ENCODE data around the gene SLC8A1.
A peak's percentile ranks its signal among the peaks of the same experiment; 100 is the strongest.

Gene SLC8A1

DNA sequence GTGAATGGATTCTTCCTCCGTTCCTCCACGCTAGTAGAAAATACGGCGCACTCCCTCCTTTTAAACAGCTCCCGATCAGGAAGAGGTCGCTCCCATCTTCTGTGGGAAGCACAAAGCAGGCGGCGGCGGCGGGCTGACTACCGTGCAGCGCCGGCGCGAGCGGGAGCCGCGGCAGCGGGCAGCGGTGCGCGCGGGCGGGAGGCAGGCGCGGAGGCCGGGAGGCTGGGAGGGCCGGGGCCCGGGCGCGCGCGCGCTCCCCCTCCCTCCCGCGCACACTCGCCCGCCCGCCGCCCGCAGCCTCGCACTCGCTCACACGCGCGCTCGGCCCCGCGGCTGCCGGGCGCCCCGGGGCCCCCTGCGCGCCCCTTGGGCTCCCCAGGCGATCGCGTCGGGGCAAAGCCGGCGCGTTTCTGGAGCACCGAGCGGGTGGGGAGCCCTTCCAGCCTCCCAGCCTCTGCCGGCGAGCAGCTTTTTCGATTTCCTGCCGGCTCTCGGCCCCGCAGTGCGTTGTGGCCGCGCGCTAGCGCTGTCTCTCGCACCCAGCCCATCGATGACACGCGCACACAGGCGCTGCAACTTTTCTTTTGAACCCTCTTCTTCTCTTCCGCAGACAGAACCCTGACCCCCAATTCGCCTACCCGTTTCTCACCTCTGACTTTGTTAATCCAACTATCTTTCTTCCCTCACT is at the start of gene SLC8A1:
SLC8A1 (minus strand) TSS at position 173 of the 688 bp plus-strand sequence.
- FAIRE-seq (no peak), DNase-seq (ENCODE audit: low spot score) (no peak)

DNA sequence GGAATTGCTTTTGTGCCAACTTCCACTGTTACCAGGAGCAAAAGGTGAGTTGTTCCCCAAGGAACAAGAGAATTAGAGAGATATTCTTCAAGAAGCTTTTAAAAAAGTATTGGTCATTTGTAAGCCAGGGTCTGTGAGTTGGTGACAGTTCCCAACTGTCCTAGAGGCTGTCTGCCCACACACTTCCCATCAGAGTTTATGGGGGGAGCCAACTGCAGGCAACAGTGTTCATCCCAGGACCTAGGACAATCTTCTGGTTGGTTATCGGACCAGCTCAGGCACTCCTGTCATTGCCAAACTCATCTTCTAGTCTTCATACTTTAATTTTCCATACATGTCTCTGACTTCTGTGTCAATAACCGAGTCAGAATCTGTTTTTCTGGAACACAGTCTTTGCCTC is 47.5 kb upstream of the SLC8A1 start:
- DNase-seq (ENCODE audit: low spot score): no peak
- FAIRE-seq: no peak

GRCh38 chr2:40497251-40497859 is 45.5 kb upstream of the SLC8A1 start:
- FAIRE-seq (no peak), DNase-seq (ENCODE audit: low spot score) (no peak)

GRCh38 chr2:40489678-40489960 is 37.7 kb upstream of the SLC8A1 start:
- no peak for FAIRE-seq
- DNase-seq (ENCODE audit: low spot score): no peak

- FAIRE-seq (peak; percentile 36), DNase-seq (ENCODE audit: low spot score) (peak; percentile 57)
These were observed 37.2 kb upstream of the SLC8A1 start for GRCh38 chr2:40488927-40489677.

GRCh38 chr2:40488101-40488601 is 36.3 kb upstream of the SLC8A1 start:
- peak; percentile 77 for FAIRE-seq

GRCh38 chr2:40487602-40488001 is 35.7 kb upstream of the SLC8A1 start:
- DNase-seq (ENCODE audit: low spot score): peak; percentile 37
- FAIRE-seq: no peak

More at GRCh38 chr2:40488101-40488601, 36.3 kb upstream of the SLC8A1 start:
- peak; percentile 34 for DNase-seq (ENCODE audit: low spot score)

- DNase-seq (ENCODE audit: low spot score) (no peak), FAIRE-seq (no peak)
These were observed 34.0 kb upstream of the SLC8A1 start for GRCh38 chr2:40485854-40486253.

DNA sequence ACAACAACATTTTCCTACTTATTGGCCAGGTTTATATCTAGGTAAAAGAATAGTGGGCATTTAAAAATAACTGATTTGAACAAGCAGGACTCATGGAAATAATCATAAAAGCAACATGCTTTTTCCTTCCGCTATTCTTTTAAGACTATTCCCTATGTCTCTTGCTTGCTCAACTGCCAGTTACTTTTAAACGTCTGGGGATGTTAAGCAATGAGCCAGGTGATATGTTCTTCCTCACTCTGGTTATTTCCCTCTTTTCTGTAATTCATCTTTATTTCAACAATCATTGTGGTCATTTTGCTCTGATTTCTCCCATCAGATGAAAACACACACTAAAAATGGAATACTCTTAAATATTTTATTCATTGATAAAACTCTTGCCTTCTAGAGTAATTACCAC is 33.4 kb upstream of the SLC8A1 start:
- no peak for FAIRE-seq

GRCh38 chr2:40483549-40484243 is 31.8 kb upstream of the SLC8A1 start:
- no peak for FAIRE-seq
- DNase-seq (ENCODE audit: low spot score): no peak

More for the DNA sequence above, 33.4 kb upstream of the SLC8A1 start:
- no peak for DNase-seq (ENCODE audit: low spot score)

DNA sequence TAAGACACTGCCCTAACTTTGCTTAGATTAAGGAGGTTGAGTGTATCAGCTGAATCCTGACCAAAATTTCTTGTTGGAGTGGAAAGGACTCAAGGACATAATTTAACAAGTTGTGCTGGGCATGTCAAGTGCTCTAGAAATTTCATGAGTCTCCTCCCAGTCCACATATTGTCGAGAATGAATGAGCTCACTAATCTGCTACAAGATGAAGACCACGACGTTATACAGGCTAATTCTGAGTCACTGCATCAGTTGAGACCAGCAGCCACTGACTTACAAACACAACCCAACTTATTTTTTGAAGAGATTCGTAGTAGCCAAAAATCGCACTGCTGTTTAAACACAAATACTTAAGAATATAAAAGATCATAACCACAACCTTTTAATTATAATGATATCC is 28.7 kb upstream of the SLC8A1 start:
- FAIRE-seq (no peak), DNase-seq (ENCODE audit: low spot score) (no peak)

GRCh38 chr2:40480073-40480472 is 28.2 kb upstream of the SLC8A1 start:
- FAIRE-seq: no peak
- DNase-seq (ENCODE audit: low spot score): no peak

DNA sequence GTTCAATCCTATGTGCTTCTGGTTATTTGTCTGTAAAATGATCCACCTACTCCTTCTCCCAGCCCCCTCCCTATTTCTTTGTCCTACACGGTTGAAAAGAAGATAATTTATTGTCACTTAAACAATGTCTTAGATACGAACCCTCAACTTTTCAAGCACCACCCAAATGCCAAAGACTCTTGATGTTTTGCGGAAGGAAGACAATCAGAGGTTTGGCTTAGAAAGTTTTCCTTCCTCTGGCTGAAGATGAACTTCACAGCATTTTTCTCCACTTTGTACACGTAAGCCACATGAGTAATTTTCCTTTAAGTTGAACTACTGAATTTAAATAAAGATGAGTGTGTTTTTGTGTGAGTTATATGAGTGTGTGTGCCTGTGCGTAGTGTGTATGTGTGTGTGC is 25.5 kb upstream of the SLC8A1 start:
- FAIRE-seq (no peak), DNase-seq (ENCODE audit: low spot score) (no peak)

GRCh38 chr2:40476436-40476835 is 24.5 kb upstream of the SLC8A1 start:
- FAIRE-seq (no peak), DNase-seq (ENCODE audit: low spot score) (no peak)

DNA sequence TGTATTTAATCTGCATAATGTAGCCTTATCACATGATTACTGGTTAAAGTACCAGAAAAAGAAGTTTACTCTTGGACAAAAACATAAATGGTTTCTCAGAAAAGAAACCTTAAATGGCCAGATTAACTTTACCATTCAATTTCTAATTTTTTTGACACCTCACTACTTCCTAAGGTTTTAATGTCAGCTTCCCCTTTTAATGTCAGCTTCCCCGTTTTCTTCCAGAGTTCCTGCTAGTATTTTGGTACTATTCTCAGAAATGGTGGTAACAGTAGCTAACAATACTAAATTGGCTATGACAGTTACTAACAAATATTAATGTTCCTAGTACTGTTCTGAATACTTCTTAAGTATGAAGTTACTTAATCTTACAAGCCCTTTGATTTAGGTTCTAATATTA is 22.4 kb upstream of the SLC8A1 start:
- FAIRE-seq (no peak), DNase-seq (ENCODE audit: low spot score) (no peak)

DNA sequence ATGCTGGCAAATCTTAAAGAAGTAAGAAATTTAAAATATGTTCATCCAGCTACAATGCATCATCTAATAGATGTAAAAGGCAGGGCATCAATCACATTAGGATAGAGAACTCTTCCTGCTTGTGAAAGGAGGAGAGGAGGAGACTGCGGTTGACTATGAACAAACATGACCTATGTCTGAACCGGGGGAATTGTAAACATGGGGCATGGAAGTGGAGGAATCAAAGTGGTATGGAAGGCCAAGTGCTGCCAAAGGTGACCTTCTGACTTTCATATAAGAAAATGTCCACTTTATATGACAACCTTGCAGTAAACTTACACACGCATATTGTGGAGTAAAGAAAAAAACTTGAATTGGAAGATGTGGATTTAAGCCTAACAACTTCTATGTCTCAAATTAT is 20.0 kb upstream of the SLC8A1 start:
- FAIRE-seq (no peak), DNase-seq (ENCODE audit: low spot score) (no peak)

DNA sequence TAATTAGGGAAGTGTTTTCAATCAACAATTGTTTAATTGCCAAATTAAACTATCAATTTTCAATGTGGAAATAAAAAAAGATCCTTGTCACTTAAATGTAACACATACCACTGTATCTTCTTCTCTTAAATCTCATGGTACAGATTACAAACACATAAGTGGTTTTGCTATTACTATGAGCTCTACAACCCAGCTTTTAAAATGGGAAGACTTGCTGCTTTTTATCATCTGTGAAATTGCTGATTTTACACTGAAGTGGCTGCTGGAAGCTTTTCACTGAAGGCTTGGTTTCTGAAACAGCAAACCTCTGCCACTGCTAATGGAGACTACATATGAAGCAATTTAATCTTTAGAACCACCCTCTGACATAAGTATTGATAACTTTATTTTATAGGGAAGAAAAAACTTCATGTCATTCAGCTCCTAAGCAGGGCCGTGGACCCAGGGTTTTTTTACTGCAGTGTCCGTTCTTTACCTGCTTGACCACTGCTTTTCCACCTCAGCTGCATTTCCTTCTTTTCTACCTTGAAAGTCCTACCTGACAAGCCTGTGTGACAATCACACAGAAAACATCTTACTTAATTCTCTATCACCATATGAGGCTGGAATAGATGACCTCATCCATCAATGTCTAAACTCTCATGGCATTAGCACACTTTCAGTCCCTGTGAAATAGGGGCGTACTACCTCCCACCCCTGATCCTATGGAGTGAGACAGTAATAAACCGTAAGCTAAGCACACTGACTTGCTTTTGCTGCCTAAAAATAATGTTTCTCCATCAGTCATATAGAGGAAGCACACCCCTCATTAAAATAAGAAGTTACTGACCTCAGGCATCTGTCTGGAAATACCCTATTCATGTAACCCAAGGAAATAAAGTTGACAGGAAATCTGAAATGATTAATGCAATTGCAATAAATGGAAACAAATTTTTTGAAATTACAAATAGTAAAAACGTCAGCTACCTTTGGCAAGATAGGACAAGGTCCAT is 19.2 kb upstream of the SLC8A1 start:
- no peak for FAIRE-seq
- no peak for DNase-seq (ENCODE audit: low spot score)

GRCh38 chr2:40466935-40467572 is 15.2 kb upstream of the SLC8A1 start:
- FAIRE-seq (no peak), DNase-seq (ENCODE audit: low spot score) (no peak)

DNA sequence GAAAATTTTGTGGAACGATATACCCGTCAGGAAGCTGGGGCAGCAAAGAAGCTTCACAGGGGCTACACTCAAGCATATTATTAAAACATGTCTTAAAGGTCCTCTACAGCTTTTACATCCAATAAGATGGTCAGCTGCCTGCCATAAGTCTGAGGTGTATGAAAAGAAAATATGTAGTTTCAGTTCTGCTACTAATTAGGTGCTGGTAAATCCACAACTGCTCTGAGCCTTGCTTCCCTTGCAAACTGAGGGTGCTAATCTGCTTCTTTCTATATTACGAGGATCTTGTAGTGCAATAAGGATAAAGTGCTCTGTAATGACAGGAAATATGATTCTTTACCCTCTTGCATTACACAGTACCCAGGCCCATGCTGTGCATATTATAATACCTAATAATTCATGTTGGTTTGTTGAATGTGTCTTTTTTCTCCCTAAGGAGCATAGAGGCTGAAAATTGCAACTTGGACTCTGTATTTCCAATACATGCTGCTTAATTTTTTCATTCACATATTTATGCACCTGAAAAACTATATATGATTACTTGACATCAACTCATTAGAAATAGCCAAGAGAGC is 14.5 kb upstream of the SLC8A1 start:
- FAIRE-seq: no peak
- DNase-seq (ENCODE audit: low spot score): no peak

GRCh38 chr2:40463112-40463511 is 11.2 kb upstream of the SLC8A1 start:
- no peak for FAIRE-seq

More at GRCh38 chr2:40463112-40463511, 11.2 kb upstream of the SLC8A1 start:
- no peak for DNase-seq (ENCODE audit: low spot score)
